ENCODE measurements around the gene RGL2. TPM values are rescaled to one million over a fixed set of nuclear protein-coding genes. Genes with fewer than 3 reads are reported as not detected.
A peak's percentile ranks its signal among the peaks of the same experiment; 100 is the strongest.

RGL2 gene
- total and polyA plus RNA-seq, 2 of the 13 experiments (the other 11 are each of a cell fraction or from before 2014, with no cell fraction given), result 22.9 to 47.4 TPM

GRCh38 chr6:33301877-33302276 is 3.1 kb upstream of the RGL2 start:
- BruUV-seq (replicated peaks), result no TSS peak
- Histone ChIP-seq H3K9ac (ENCODE audit: insufficient read depth, low read depth, low read length) (no peak overlapping the region), H2AFZ (ENCODE audit: low read length) (no peak overlapping the region), H4K20me1 (ENCODE audit: insufficient read depth, low read length) (no peaks in the 10 kb centered on the region), H3K79me2 (ENCODE audit: insufficient read depth, low read length) (peaks cover 12% of the 10 kb centered on the region), H3K9me3 (ENCODE audit: low read length) (no peaks in the 10 kb centered on the region), H3K4me2 (ENCODE audit: low read depth, low read length) (no peak overlapping the region), H3K36me3 (replicated peaks in 1 of 2; ENCODE audit: control insufficient read depth in 1 of 2, insufficient read depth in 2 of 2, low read length in 2 of 2) (peaks cover 9 to 20% of the 10 kb centered on the region in 2 experiments; a peak in 3 of 5 replicates), H3K4me1 (ENCODE audit: insufficient read depth, low read length) (peaks cover 20% of the 10 kb centered on the region), H3K27me3 (ENCODE audit: control insufficient read depth in 1 of 2, insufficient read depth in 2 of 2, low read length in 2 of 2) (no peaks in the 10 kb centered on the region; a peak in 1 of 5 replicates), H3K27ac (ENCODE audit: extremely low read length, insufficient read depth, low read length) (no peak overlapping the region), H3K4me3 (replicated peaks in 1 of 3; ENCODE audit: insufficient read depth in 1 of 3, low read depth in 2 of 3, low read length in 3 of 3) (no peak overlapping the region)
- ChIA-PET POLR2A (interaction anchor here (1.6 to 4.1 kb wide), 3 partner anchors 11 to 116 kb away, joined by 3 to 57 read pairs (median 20); partner anchors contain the start of genes TAPBP and ZBTB22), CTCF (ENCODE audit: low intra/inter-chr PET ratio, low total read pairs) (no interaction called here)
- ATAC-seq (no peak), DNase-seq (ENCODE audit: low spot score) (no peak), FAIRE-seq (no peak)
- WGBS (ENCODE audit: low lambda C conversion rate), result 100% methylated on average over 3 of the region's 3 CpGs
- in situ Hi-C loops (cut with HindIII; ENCODE audit: extremely low pct_ligation_motif_present, low pct_unique_long_range_greater_than_20kb), result no loop called here
- TF ChIP-seq ZUFSP (CRISPR knock-in tag; IDR thresholded peaks at IDR 0.05; ENCODE audit: borderline replicate concordance), result no peak
- TF ChIP-seq KMT2B (CRISPR knock-in tag; IDR thresholded peaks at IDR 0.05), result no peak
- no peak for TF ChIP-seq ZNF331 (CRISPR knock-in tag; IDR thresholded peaks at IDR 0.05)
- peak in 1 of 2 experiments; percentile 26; a peak in 1 of 4 replicates for TF ChIP-seq POLR2A (IDR thresholded peaks at IDR 0.05; ENCODE audit: insufficient read depth in 1 of 2, low read depth in 2 of 2, low read length in 2 of 2)
- TF ChIP-seq GFI1 (CRISPR knock-in tag; IDR thresholded peaks at IDR 0.05; ENCODE audit: borderline replicate concordance), result no peak
- TF ChIP-seq JARID2 (CRISPR knock-in tag; IDR thresholded peaks at IDR 0.05; ENCODE audit: insufficient replicate concordance), result no peak
- no peak for TF ChIP-seq ZNF792 (CRISPR knock-in tag; IDR thresholded peaks at IDR 0.05)
- intact Hi-C loops (cut with micrococcal nuclease; ENCODE audit: unreplicated experiment), result no loop called here

Data from HepG2 (cell line).